CD4-positive, alpha-beta T cell (primary cell): Measurements from ENCODE around the gene CISTR. TPM values are rescaled to one million over a fixed set of nuclear protein-coding genes. Genes with fewer than 3 reads are reported as not detected.

ENCODE experiments used
- ATAC-seq: fragments of 200-7000 bp; cut with Tn5 transposase; one replicate; pipeline ENCODE4 v1.10.0; 2022; ENCODE audit warnings: mild to moderate bottlenecking; ENCODE audit not compliant: poor library complexity
- CTCF ChIA-PET: fragments of 350-600 bp; sonication (Branson Sonifier 250); formaldehyde crosslinking; loops from one replicate; lab custom pipeline; 2021; ENCODE audit warnings: antibody characterized with exemption, inconsistent platforms; lab: Charles Lee
- POLR2A ChIA-PET: fragments of 350-600 bp; sonication (Branson Sonifier 250); formaldehyde crosslinking; loops from one replicate; lab custom pipeline; 2021; ENCODE audit warnings: antibody characterized with exemption, inconsistent platforms; lab: Charles Lee
- DNase-seq, 14 experiments: peaks; one replicate each; pipeline ENCODE4 v3.0.0-alpha.2; 2013 to 2020; ENCODE audit warnings: mixed read lengths in 2 of 14
- H3K27ac ChIP-seq, 2 donors: one replicate each; pipeline versions ENCODE4 v1.5.1 to v1.7.0; 2013; ENCODE audit warnings: low read length in 2 of 2, low read depth in 1 of 2, mild to moderate bottlenecking in 1 of 2
- H3K27me3 ChIP-seq, 2 experiments: 1 replicate in 1 of 2; 2 replicates in 1 of 2; pipeline versions ENCODE4 v1.6.1 to v1.7.0; 2013; ENCODE audit warnings: low read length in 2 of 2, control low read depth in 1 of 2, mild to moderate bottlenecking in 1 of 2, moderate library complexity in 1 of 2; ENCODE audit not compliant: insufficient read depth in 2 of 2, control insufficient read depth in 1 of 2
- H3K36me3 ChIP-seq: one replicate; pipeline ENCODE4 v1.6.1; 2013; ENCODE audit warnings: low read length, control low read depth; ENCODE audit not compliant: insufficient read depth
- H3K4me1 ChIP-seq: one replicate; pipeline ENCODE4 v1.6.1; 2013; ENCODE audit warnings: low read length, control low read depth; ENCODE audit not compliant: insufficient read depth
- H3K4me3 ChIP-seq: one replicate; pipeline ENCODE4 v1.5.1; 2013; ENCODE audit warnings: mild to moderate bottlenecking, low read length, moderate library complexity
- H3K9me3 ChIP-seq, 2 experiments: 1 replicate in 1 of 2; 2 replicates in 1 of 2; pipeline versions ENCODE4 v1.6.1 to v1.7.0; 2013; ENCODE audit warnings: low read length in 2 of 2, mild to moderate bottlenecking in 2 of 2, control low read depth in 1 of 2, moderate library complexity in 1 of 2; ENCODE audit not compliant: control insufficient read depth in 1 of 2, insufficient read depth in 1 of 2
- H3K27ac Mint-ChIP-seq: one replicate; pipeline ENCODE4 v1.8.0; 2020; ENCODE audit warnings: mixed read lengths
- H3K27me3 Mint-ChIP-seq: one replicate; pipeline ENCODE4 v1.8.0; 2021; ENCODE audit warnings: mixed read lengths
- H3K36me3 Mint-ChIP-seq: one replicate; pipeline ENCODE4 v1.8.0; 2021; ENCODE audit warnings: low read depth, mixed read lengths
- H3K4me1 Mint-ChIP-seq: one replicate; pipeline ENCODE4 v1.8.0; 2021; ENCODE audit warnings: low read depth, mixed read lengths
- H3K4me3 Mint-ChIP-seq: one replicate; pipeline ENCODE4 v1.8.0; 2020; ENCODE audit warnings: mild to moderate bottlenecking, mixed read lengths
- H3K9me3 Mint-ChIP-seq: one replicate; pipeline ENCODE4 v1.8.0; 2020; ENCODE audit warnings: mixed read lengths
- CTCF ChIP-seq: fragments of 200-600 bp; IDR thresholded peaks from one replicate; pipeline ENCODE4 v1.8.0; 2022; ENCODE audit warnings: antibody characterized with exemption, mild to moderate bottlenecking
- intact Hi-C, 2 experiments: fragments of 100-400 bp; cut with DNase I in 1 of 2; cut with micrococcal nuclease in 1 of 2; formaldehyde crosslinking; loops; one replicate each; pipeline versions ENCODE4 v1.15.1 to v1.9.0; 2023 to 2025; cut with DNase I, micrococcal nuclease
- total RNA-seq, 174 experiments: library from RNA in 2 of 174; stranded (reverse) in 2 of 174; gene quantifications; one replicate each; pipeline ENCODE4 v1.2.3 and lab custom pipeline; 2021 to 2026

Gene CISTR
- total RNA-seq, 2 experiments from 2014 or later: not detected

- Mint-ChIP-seq H3K27me3 (peaks cover under 1% of the 10 kb centered on the region), H3K4me3 (no peak overlapping the region), H3K36me3 (no peaks in the 10 kb centered on the region), H3K4me1 (peaks cover 5% of the 10 kb centered on the region), H3K9me3 (no peaks in the 10 kb centered on the region), H3K27ac (no peak overlapping the region)
- ChIA-PET POLR2A (interaction anchor here (0.6 to 2.1 kb wide), 3 partner anchors 11 to 575 kb away, joined by 3 to 9 read pairs (median 3); no protein-coding TSS in a partner anchor), CTCF (interaction anchor here (1.7 to 5.1 kb wide), 4 partner anchors 11 to 44 kb away, joined by 8 to 57 read pairs (median 32); partner anchors contain the start of gene CALCOCO1)
- H3K4me3 ChIP-seq: no peak overlapping the region
- H3K27me3 ChIP-seq: peaks cover 55 to 73% of the 10 kb centered on the region in 2 experiments
- no peaks in the 10 kb centered on the region for H3K9me3 ChIP-seq
- peaks cover 34% of the 10 kb centered on the region for H3K4me1 ChIP-seq
- ATAC-seq (no peak), DNase-seq (peak in 1 of 14 experiments; percentile 3)
- no peak overlapping the region for H3K27ac ChIP-seq
- no peaks in the 10 kb centered on the region for H3K36me3 ChIP-seq
- no peak for TF ChIP-seq CTCF
- intact Hi-C loops: loop anchor here (5.0 kb wide), 3 partner anchors 117 to 448 kb away; partner anchors contain the start of gene ATF7 (in 1 of the 2)
Observed at GRCh38 chr12:53744751-53745150, 7.0 kb downstream of the CISTR start.

DNA sequence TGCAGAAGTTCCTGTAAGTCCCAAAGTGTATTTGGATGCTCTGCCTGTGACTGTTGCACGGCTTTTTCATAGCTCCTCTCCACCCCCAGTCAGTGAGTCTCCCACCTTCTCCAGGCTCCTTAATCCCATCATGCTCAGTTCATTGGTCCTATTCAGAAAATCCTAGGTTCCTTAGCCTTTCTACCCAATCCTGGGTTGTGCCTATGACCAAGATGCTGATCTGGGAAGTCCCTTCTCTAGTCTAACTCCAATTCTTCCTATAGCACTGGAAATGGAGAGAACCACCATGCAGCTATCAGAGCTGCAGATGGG, 7.7 kb downstream of the CISTR start:
- no peaks in the 10 kb centered on the region for H3K36me3 Mint-ChIP-seq
- CTCF ChIA-PET: interaction anchor here (0.8 to 5.1 kb wide), 10 partner anchors 11 to 464 kb away, joined by 3 to 57 read pairs (median 6); partner anchors contain the start of genes ATP5MC2 and CALCOCO1
- no peak for DNase-seq
- no peak for ATAC-seq
- Histone ChIP-seq H3K36me3 (no peaks in the 10 kb centered on the region), H3K4me3 (no peak overlapping the region), H3K4me1 (peaks cover 41% of the 10 kb centered on the region), H3K27me3 (peaks cover 57 to 78% of the 10 kb centered on the region in 2 experiments), H3K9me3 (no peaks in the 10 kb centered on the region), H3K27ac (no peak overlapping the region)
- TF ChIP-seq CTCF: no peak
- no peak overlapping the region for H3K4me3 Mint-ChIP-seq
- no peak overlapping the region for H3K27ac Mint-ChIP-seq
- intact Hi-C loops: no loop called here
- no peaks in the 10 kb centered on the region for H3K9me3 Mint-ChIP-seq
- H3K4me1 Mint-ChIP-seq: peaks cover 12% of the 10 kb centered on the region
- H3K27me3 Mint-ChIP-seq: peaks cover 7% of the 10 kb centered on the region
- POLR2A ChIA-PET: interaction anchor here (0.9 to 2.1 kb wide), 6 partner anchors 11 to 68 kb away, joined by 3 to 11 read pairs (median 5); partner anchors contain the start of genes ATP5MC2 and CALCOCO1

GRCh38 chr12:53743266-53744129, 8.3 kb downstream of the CISTR start:
- peak; percentile 62 for ATAC-seq
- POLR2A ChIA-PET: interaction anchor here (0.8 to 2.1 kb wide), 6 partner anchors 10 to 67 kb away, joined by 3 to 11 read pairs (median 5); partner anchors contain the start of genes ATP5MC2 and CALCOCO1
- H3K4me1 Mint-ChIP-seq: peaks cover 18% of the 10 kb centered on the region

More at GRCh38 chr12:53743266-53744129, 8.3 kb downstream of the CISTR start:
- H3K4me3 Mint-ChIP-seq: peak overlapping the region; percentile 42
- no peak overlapping the region for H3K27ac ChIP-seq
- no peaks in the 10 kb centered on the region for H3K9me3 ChIP-seq
- no peak overlapping the region for H3K27ac Mint-ChIP-seq
- H3K4me3 ChIP-seq: no peak overlapping the region
- intact Hi-C loops: loop anchor here in 1 of 2 experiments (2.0 kb wide), 1 partner anchor 15 kb away; no protein-coding TSS in a partner anchor
- TF ChIP-seq CTCF: peak; percentile 94
- H3K9me3 Mint-ChIP-seq: no peaks in the 10 kb centered on the region
- H3K36me3 Mint-ChIP-seq: no peaks in the 10 kb centered on the region
- peak; percentile 38 to 82 (median 52) for DNase-seq
- H3K27me3 ChIP-seq: peaks cover 63 to 78% of the 10 kb centered on the region in 2 experiments
- no peaks in the 10 kb centered on the region for H3K36me3 ChIP-seq
- peaks cover 13% of the 10 kb centered on the region for H3K27me3 Mint-ChIP-seq
- CTCF ChIA-PET: interaction anchor here (0.6 to 5.1 kb wide), 14 partner anchors 11 to 464 kb away, joined by 3 to 57 read pairs (median 5); partner anchors contain the start of genes ATP5MC2 and CALCOCO1
- H3K4me1 ChIP-seq: peaks cover 46% of the 10 kb centered on the region
